GM12878 (cell line): ENCODE results near the gene MYRF. TPM values are rescaled to one million over a fixed set of nuclear protein-coding genes. Genes with fewer than 3 reads are reported as not detected.

ENCODE experiments used
- ASH2L ChIP-seq: fragments of 300-600, 200-600 bp; sonication (generic); IDR thresholded peaks from 2 replicates; pipeline ENCODE4 v1.6.1; 2017; ENCODE audit warnings: low read depth, mild to moderate bottlenecking, borderline replicate concordance
- BMI1 ChIP-seq: fragments of 450-650 bp; IDR thresholded peaks from 2 replicates; pipeline ENCODE4 v1.6.1; 2016; ENCODE audit warnings: mild to moderate bottlenecking, moderate library complexity, borderline replicate concordance
- JUNB ChIP-seq: IDR thresholded peaks from 2 replicates; pipeline ENCODE4 v1.6.1; 2016; ENCODE audit warnings: antibody characterized with exemption, mild to moderate bottlenecking
- KDM1A ChIP-seq: fragments of 200-600 bp; sonication (generic); IDR thresholded peaks from 2 replicates; pipeline ENCODE4 v1.6.1; 2016; ENCODE audit warnings: borderline replicate concordance
- MTA3 ChIP-seq: IDR thresholded peaks from 2 replicates; pipeline ENCODE4 v1.6.1; 2012; ENCODE audit warnings: low read length, inconsistent platforms, borderline replicate concordance
- MXI1 ChIP-seq: fragments of 150-350 bp; IDR thresholded peaks from 2 replicates; pipeline ENCODE4 v1.6.1; 2011; ENCODE audit warnings: low read depth, mild to moderate bottlenecking, inconsistent platforms, low read length, improper control_type of control experiment
- NBN ChIP-seq: fragments of 450-650 bp; IDR thresholded peaks from 2 replicates; pipeline ENCODE4 v1.6.1; 2016
- POU2F2 ChIP-seq: IDR thresholded peaks from 3 replicates; pipeline ENCODE4 v1.6.1; 2011; ENCODE audit warnings: low read depth, mild to moderate bottlenecking, low read length, borderline replicate concordance
- RCOR1 ChIP-seq: conservative IDR thresholded peaks from 2 replicates; pipeline ENCODE4 v1.6.1; 2012; ENCODE audit warnings: low read depth, low read length, improper control_type of control experiment
- SREBF1 ChIP-seq: IDR thresholded peaks from 2 replicates; pipeline ENCODE4 v1.6.1; 2012; ENCODE audit warnings: mild to moderate bottlenecking, low read length
- polyA plus RNA-seq, 11 experiments: library from polyadenylated mRNA; depleted of rRNA in 4 of 11; unstranded in 6 of 11; stranded (reverse) in 5 of 11; fragments of >200 nt; fragmentation: Nextera tagmentation in 4 of 11; fragmentation: Illumina TruSeq in 1 of 11; extraction: Ambion mirVana in 4 of 11; extraction: Trizol in 1 of 11; gene quantifications; 1 replicate in 1 of 11; 2 replicates in 10 of 11; pipeline versions ENCODE4 v1.2.1 to v1.2.3, GENCODE V29; 2011 to 2016; ENCODE audit warnings: inconsistent platforms in 2 of 11, missing spikeins in 2 of 11, low read depth in 1 of 11
- total RNA-seq, 4 experiments: library from RNA; depleted of rRNA in 3 of 4; stranded (reverse); fragments of >200 nt in 3 of 4; fragmentation: Illumina TruSeq in 1 of 4; extraction: Trizol in 1 of 4; gene quantifications; 2 replicates each; pipeline versions ENCODE4 v1.2.1 to v1.2.3, GENCODE V29; 2013 to 2021
- TF ChIP-seq, protein P1 (sequence below): IDR thresholded peaks from 2 replicates; pipeline ENCODE4 v1.6.1; 2012; ENCODE audit warnings: mild to moderate bottlenecking, low read depth, low read length
- TF ChIP-seq, protein P2 (sequence below): fragments of 150-350 bp; IDR thresholded peaks from 2 replicates; pipeline ENCODE4 v1.6.1; 2014; ENCODE audit warnings: mild to moderate bottlenecking, low read depth, low read length
- TF ChIP-seq, protein P3 (sequence below): fragments of 450-650 bp; IDR thresholded peaks from 2 replicates; pipeline ENCODE4 v1.6.1; 2017; ENCODE audit warnings: low read depth, mild to moderate bottlenecking, moderate library complexity
- TF ChIP-seq, protein P4 (sequence below): IDR thresholded peaks from 2 replicates; pipeline ENCODE4 v1.6.1; 2011; ENCODE audit warnings: mild to moderate bottlenecking, low read depth, low read length, moderate library complexity; ENCODE audit not compliant: insufficient replicate concordance
- TF ChIP-seq, protein P5 (sequence below): fragments of 450-650 bp; conservative IDR thresholded peaks from 2 replicates; pipeline ENCODE4 v1.6.1; 2017; ENCODE audit warnings: mild to moderate bottlenecking, moderate library complexity
- TF ChIP-seq, protein P6 (sequence below): IDR thresholded peaks from 2 replicates; pipeline ENCODE4 v1.6.1; 2011; ENCODE audit warnings: borderline replicate concordance, low read depth, mild to moderate bottlenecking, moderate library complexity, low read length; ENCODE audit not compliant: insufficient read depth, poor library complexity, severe bottlenecking

MYRF gene
- total and polyA plus RNA-seq, 10 of the 15 experiments (the other 5 are each of a cell fraction or from before 2014, with no cell fraction given), result 0.27 to 15.6 (median 0.89) TPM

DNA sequence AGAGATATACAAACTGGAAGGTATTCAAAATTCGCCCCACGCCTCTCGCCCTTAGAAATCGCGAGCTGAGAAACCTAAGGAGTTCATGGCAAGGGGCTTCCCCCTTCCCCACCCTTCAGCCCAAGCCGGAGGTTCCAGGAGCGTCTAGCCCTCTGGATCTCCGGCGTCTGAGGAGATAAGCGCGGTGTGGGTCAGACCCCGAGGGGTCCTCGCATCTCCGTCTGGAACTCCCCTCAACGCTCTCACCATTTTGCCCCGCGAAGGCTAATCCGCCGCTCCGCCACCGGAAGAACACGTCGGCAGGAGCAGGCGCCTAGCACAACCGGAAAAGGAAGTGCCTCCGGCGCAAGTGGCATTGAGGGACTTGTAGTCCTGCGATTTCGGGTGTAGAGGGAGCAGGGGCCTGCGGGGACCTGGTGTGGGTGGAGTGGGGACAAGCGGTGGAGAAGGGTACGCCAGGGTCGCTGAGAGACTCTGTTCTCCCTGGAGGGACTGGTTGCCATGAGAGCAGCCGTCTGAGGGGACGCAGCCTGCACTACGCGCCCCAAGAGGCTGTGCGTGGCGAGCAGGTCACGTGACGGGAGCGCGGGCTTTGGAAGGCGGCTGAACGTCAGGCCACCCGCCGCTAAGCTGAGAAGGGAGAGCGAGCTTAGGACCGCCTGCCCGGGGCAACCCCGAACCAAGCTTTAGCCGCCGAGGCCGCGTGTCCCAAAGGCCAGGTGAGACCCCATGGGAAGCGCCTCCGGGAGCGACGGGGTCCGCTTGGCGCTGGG, 40.1 kb downstream of the MYRF start, which contains the start of the genes FEN1 and TMEM258 (continued):
- TF ChIP-seq, protein P1, sequence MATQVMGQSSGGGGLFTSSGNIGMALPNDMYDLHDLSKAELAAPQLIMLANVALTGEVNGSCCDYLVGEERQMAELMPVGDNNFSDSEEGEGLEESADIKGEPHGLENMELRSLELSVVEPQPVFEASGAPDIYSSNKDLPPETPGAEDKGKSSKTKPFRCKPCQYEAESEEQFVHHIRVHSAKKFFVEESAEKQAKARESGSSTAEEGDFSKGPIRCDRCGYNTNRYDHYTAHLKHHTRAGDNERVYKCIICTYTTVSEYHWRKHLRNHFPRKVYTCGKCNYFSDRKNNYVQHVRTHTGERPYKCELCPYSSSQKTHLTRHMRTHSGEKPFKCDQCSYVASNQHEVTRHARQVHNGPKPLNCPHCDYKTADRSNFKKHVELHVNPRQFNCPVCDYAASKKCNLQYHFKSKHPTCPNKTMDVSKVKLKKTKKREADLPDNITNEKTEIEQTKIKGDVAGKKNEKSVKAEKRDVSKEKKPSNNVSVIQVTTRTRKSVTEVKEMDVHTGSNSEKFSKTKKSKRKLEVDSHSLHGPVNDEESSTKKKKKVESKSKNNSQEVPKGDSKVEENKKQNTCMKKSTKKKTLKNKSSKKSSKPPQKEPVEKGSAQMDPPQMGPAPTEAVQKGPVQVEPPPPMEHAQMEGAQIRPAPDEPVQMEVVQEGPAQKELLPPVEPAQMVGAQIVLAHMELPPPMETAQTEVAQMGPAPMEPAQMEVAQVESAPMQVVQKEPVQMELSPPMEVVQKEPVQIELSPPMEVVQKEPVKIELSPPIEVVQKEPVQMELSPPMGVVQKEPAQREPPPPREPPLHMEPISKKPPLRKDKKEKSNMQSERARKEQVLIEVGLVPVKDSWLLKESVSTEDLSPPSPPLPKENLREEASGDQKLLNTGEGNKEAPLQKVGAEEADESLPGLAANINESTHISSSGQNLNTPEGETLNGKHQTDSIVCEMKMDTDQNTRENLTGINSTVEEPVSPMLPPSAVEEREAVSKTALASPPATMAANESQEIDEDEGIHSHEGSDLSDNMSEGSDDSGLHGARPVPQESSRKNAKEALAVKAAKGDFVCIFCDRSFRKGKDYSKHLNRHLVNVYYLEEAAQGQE, result no peak
- TF ChIP-seq, protein P2, sequence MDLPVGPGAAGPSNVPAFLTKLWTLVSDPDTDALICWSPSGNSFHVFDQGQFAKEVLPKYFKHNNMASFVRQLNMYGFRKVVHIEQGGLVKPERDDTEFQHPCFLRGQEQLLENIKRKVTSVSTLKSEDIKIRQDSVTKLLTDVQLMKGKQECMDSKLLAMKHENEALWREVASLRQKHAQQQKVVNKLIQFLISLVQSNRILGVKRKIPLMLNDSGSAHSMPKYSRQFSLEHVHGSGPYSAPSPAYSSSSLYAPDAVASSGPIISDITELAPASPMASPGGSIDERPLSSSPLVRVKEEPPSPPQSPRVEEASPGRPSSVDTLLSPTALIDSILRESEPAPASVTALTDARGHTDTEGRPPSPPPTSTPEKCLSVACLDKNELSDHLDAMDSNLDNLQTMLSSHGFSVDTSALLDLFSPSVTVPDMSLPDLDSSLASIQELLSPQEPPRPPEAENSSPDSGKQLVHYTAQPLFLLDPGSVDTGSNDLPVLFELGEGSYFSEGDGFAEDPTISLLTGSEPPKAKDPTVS, result no peak
- TF ChIP-seq SREBF1, result peak; percentile 67; the same call in 1 of the 2 replicates
- no peak for TF ChIP-seq MTA3
- no peak for TF ChIP-seq ASH2L
- TF ChIP-seq, protein P3, sequence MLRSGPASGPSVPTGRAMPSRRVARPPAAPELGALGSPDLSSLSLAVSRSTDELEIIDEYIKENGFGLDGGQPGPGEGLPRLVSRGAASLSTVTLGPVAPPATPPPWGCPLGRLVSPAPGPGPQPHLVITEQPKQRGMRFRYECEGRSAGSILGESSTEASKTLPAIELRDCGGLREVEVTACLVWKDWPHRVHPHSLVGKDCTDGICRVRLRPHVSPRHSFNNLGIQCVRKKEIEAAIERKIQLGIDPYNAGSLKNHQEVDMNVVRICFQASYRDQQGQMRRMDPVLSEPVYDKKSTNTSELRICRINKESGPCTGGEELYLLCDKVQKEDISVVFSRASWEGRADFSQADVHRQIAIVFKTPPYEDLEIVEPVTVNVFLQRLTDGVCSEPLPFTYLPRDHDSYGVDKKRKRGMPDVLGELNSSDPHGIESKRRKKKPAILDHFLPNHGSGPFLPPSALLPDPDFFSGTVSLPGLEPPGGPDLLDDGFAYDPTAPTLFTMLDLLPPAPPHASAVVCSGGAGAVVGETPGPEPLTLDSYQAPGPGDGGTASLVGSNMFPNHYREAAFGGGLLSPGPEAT, result peak; percentile 92
- peak; percentile 62; the same call in 1 of the 3 replicates for TF ChIP-seq POU2F2
- TF ChIP-seq MXI1, result peak; percentile 50
- TF ChIP-seq JUNB, result no peak
- TF ChIP-seq NBN, result peak; percentile 79; the same call in 1 of the 2 replicates
- TF ChIP-seq, protein P4, sequence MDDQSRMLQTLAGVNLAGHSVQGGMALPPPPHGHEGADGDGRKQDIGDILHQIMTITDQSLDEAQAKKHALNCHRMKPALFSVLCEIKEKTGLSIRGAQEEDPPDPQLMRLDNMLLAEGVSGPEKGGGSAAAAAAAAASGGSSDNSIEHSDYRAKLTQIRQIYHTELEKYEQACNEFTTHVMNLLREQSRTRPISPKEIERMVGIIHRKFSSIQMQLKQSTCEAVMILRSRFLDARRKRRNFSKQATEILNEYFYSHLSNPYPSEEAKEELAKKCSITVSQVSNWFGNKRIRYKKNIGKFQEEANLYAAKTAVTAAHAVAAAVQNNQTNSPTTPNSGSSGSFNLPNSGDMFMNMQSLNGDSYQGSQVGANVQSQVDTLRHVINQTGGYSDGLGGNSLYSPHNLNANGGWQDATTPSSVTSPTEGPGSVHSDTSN, result no peak
- TF ChIP-seq, protein P5, sequence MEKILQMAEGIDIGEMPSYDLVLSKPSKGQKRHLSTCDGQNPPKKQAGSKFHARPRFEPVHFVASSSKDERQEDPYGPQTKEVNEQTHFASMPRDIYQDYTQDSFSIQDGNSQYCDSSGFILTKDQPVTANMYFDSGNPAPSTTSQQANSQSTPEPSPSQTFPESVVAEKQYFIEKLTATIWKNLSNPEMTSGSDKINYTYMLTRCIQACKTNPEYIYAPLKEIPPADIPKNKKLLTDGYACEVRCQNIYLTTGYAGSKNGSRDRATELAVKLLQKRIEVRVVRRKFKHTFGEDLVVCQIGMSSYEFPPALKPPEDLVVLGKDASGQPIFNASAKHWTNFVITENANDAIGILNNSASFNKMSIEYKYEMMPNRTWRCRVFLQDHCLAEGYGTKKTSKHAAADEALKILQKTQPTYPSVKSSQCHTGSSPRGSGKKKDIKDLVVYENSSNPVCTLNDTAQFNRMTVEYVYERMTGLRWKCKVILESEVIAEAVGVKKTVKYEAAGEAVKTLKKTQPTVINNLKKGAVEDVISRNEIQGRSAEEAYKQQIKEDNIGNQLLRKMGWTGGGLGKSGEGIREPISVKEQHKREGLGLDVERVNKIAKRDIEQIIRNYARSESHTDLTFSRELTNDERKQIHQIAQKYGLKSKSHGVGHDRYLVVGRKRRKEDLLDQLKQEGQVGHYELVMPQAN, result peak; percentile 98
- TF ChIP-seq KDM1A, result no peak
- no peak for TF ChIP-seq RCOR1
- no peak for TF ChIP-seq BMI1
- TF ChIP-seq, protein P6, sequence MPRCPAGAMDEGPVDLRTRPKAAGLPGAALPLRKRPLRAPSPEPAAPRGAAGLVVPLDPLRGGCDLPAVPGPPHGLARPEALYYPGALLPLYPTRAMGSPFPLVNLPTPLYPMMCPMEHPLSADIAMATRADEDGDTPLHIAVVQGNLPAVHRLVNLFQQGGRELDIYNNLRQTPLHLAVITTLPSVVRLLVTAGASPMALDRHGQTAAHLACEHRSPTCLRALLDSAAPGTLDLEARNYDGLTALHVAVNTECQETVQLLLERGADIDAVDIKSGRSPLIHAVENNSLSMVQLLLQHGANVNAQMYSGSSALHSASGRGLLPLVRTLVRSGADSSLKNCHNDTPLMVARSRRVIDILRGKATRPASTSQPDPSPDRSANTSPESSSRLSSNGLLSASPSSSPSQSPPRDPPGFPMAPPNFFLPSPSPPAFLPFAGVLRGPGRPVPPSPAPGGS, result no peak
